ENCODE measurements around the gene CLPX. TPM values are rescaled to one million over a fixed set of nuclear protein-coding genes. Genes with fewer than 3 reads are reported as not detected.

The CLPX gene
- total and polyA plus RNA-seq, 9 donors: 30.0 to 45.9 (median 39.9) TPM

GRCh38 chr15:65208647-65209046 lies 23.5 kb upstream of the CLPX start:
- no peak for DNase-seq
- peaks cover 2% of the 10 kb centered on the region for H3K27me3 ChIP-seq (ENCODE audit: control insufficient read depth, insufficient read depth, low read length)
- no peaks in the 10 kb centered on the region for H3K36me3 ChIP-seq (ENCODE audit: control insufficient read depth, insufficient read depth, low read length)
- H3K4me3 ChIP-seq (ENCODE audit: low read length): no peak overlapping the region
- no peaks in the 10 kb centered on the region for H3K9me3 ChIP-seq (replicated peaks; ENCODE audit: control insufficient read depth, low read depth, low read length)
- H3K27ac ChIP-seq (ENCODE audit: low read length): no peak overlapping the region
- 80% methylated on average over 1 of the region's 2 CpGs for WGBS (ENCODE audit: insufficient coverage)
- H3K4me1 ChIP-seq (ENCODE audit: control insufficient read depth, insufficient read depth, low read length): peaks cover 52% of the 10 kb centered on the region

DNA sequence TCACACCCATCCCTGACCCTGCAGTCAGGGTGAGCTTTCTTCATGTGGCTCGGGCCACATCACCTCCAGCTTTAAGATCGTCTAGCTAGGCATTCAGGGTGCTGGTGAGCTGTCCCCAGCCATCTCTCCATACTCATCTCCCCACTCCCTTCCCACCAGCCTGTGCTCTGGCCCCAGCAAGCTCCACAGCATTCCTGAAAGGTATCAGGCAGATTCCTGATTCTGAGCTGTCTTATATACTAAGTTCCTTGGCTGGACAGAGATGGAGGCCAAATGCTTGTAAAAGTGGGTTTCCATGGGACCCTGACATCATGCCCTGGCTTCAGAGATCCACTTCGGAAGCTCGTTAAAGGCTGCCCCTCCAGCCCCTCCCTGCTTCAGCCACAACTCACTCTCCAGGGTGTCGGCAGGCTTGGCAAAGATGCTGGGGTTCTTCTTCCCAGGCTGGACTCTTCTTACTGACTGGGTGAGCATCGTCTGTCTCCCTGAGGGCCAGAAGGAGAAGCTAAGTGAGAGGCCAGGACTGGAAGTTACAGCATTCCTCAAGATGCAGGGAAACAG lies 22.2 kb upstream of the CLPX start:
- no peaks in the 10 kb centered on the region for H3K36me3 ChIP-seq (ENCODE audit: control insufficient read depth, insufficient read depth, low read length)
- H3K27me3 ChIP-seq (ENCODE audit: control insufficient read depth, insufficient read depth, low read length): peaks cover 2% of the 10 kb centered on the region
- WGBS (ENCODE audit: insufficient coverage): 41% methylated on average over 3 of the region's 6 CpGs
- no peak overlapping the region for H3K27ac ChIP-seq (ENCODE audit: low read length)
- peaks cover 51% of the 10 kb centered on the region for H3K4me1 ChIP-seq (ENCODE audit: control insufficient read depth, insufficient read depth, low read length)
- peak; percentile 65 for DNase-seq
- no peaks in the 10 kb centered on the region for H3K9me3 ChIP-seq (replicated peaks; ENCODE audit: control insufficient read depth, low read depth, low read length)
- no peak overlapping the region for H3K4me3 ChIP-seq (ENCODE audit: low read length)

DNA sequence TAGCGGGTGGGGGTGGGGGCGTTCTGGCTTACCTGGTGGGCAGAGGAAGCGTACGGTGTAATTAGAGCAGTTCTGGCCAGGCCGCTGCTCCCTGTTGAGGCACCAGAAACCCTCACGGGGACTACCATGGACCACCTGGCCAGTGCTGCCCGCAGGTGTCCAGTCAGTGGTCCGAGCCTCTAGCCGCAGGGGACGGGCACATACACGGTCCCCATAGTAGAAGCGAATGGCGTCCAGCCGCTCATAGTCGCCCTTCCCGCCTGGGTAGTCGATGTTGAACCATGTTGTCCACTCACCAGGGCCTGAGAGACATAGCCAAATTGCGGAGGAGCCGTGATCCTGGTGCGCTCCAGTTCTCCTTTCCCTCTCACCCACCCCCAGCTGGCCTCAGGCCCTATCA lies 21.6 kb upstream of the CLPX start:
- H3K27me3 ChIP-seq (ENCODE audit: control insufficient read depth, insufficient read depth, low read length): peaks cover 2% of the 10 kb centered on the region
- WGBS (ENCODE audit: insufficient coverage): 96% methylated on average over 20 of the region's 20 CpGs
- peaks cover 45% of the 10 kb centered on the region for H3K4me1 ChIP-seq (ENCODE audit: control insufficient read depth, insufficient read depth, low read length)
- H3K27ac ChIP-seq (ENCODE audit: low read length): no peak overlapping the region
- H3K9me3 ChIP-seq (replicated peaks; ENCODE audit: control insufficient read depth, low read depth, low read length): no peaks in the 10 kb centered on the region
- peaks cover 4% of the 10 kb centered on the region for H3K36me3 ChIP-seq (ENCODE audit: control insufficient read depth, insufficient read depth, low read length)
- DNase-seq: no peak
- no peak overlapping the region for H3K4me3 ChIP-seq (ENCODE audit: low read length)

DNA sequence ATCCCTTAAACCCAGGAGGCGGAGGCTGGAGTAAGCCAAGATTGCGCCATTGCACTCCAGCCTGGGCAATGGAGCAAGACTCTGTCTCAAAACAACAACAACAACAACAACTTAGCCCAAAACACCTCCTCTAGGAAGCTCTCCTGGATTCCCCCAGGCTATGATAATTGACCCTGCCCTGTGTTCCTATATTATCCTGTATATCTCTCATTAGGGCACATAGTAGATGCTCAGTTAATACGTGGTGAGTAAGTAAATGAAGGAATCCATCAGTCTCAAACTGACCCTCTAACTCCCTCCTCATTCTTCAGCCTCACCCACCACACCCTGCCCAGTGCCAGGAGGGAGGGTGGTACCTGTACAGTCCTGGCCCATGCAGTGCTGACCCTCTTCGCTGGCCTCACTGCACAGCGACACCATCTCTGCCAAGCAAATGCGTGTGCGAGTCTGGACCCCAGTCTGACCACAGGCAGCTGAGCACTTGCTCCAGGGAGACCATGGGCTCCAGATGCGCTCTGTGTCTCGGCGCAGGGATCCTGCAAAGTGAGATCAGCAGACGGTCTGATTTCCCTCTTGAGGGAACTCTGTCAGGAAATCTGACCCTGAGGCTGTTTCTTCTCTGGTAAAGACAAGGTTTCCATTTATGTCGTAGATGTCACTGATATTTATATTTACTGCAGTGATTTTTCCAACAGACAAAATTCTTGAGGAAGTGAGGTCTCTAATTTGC lies 20.0 kb upstream of the CLPX start:
- H3K36me3 ChIP-seq (ENCODE audit: control insufficient read depth, insufficient read depth, low read length): peaks cover 5% of the 10 kb centered on the region
- DNase-seq: peak; percentile 64
- H3K4me3 ChIP-seq (ENCODE audit: low read length): no peak overlapping the region
- no peak overlapping the region for H3K27ac ChIP-seq (ENCODE audit: low read length)
- peaks cover 2% of the 10 kb centered on the region for H3K27me3 ChIP-seq (ENCODE audit: control insufficient read depth, insufficient read depth, low read length)
- H3K9me3 ChIP-seq (replicated peaks; ENCODE audit: control insufficient read depth, low read depth, low read length): no peaks in the 10 kb centered on the region
- peaks cover 28% of the 10 kb centered on the region for H3K4me1 ChIP-seq (ENCODE audit: control insufficient read depth, insufficient read depth, low read length)
- WGBS (ENCODE audit: insufficient coverage): 60% methylated on average over 10 of the region's 12 CpGs

- Histone ChIP-seq H3K36me3 (ENCODE audit: control insufficient read depth, insufficient read depth, low read length) (peaks cover 5% of the 10 kb centered on the region), H3K27ac (ENCODE audit: low read length) (no peak overlapping the region), H3K9me3 (replicated peaks; ENCODE audit: control insufficient read depth, low read depth, low read length) (no peaks in the 10 kb centered on the region), H3K27me3 (ENCODE audit: control insufficient read depth, insufficient read depth, low read length) (peaks cover 2% of the 10 kb centered on the region), H3K4me1 (ENCODE audit: control insufficient read depth, insufficient read depth, low read length) (peaks cover 21% of the 10 kb centered on the region), H3K4me3 (ENCODE audit: low read length) (no peak overlapping the region)
- no peak for DNase-seq
- 88% methylated on average over 4 of the region's 6 CpGs for WGBS (ENCODE audit: insufficient coverage)
Measured at GRCh38 chr15:65204236-65204930, 19.2 kb upstream of the CLPX start.

- no peak overlapping the region for H3K27ac ChIP-seq (ENCODE audit: low read length)
- no peaks in the 10 kb centered on the region for H3K27me3 ChIP-seq (ENCODE audit: control insufficient read depth, insufficient read depth, low read length)
- H3K4me3 ChIP-seq (ENCODE audit: low read length): no peak overlapping the region
- H3K4me1 ChIP-seq (ENCODE audit: control insufficient read depth, insufficient read depth, low read length): peaks cover 6% of the 10 kb centered on the region
- peaks cover 11% of the 10 kb centered on the region for H3K36me3 ChIP-seq (ENCODE audit: control insufficient read depth, insufficient read depth, low read length)
- DNase-seq: no peak
- no peaks in the 10 kb centered on the region for H3K9me3 ChIP-seq (replicated peaks; ENCODE audit: control insufficient read depth, low read depth, low read length)
- WGBS (ENCODE audit: insufficient coverage): 89% methylated on average over 1 of the region's 1 CpG
Measured at GRCh38 chr15:65201918-65202317, 16.8 kb upstream of the CLPX start.

DNA sequence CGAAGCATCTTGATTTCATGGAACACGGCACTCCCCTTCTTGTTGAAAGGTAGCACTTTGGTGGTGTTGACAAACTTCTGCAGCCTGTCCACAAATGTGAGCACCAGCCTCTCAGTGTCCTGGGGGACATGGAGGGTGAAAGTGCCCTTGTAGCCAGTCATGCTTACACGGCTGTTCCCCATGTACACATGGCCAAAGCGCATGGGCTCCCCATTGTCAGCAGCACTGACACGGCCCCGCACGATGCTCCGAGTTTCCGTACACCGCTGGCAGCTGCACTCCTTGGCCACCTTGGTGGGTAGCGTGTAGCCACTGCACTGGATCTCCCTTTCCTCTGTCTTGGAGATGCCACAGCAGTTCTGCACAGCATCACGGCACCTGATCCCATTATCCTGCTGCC lies 13.4 kb upstream of the CLPX start:
- H3K4me3 ChIP-seq (ENCODE audit: low read length): no peak overlapping the region
- H3K9me3 ChIP-seq (replicated peaks; ENCODE audit: control insufficient read depth, low read depth, low read length): no peaks in the 10 kb centered on the region
- 97% methylated on average over 10 of the region's 12 CpGs for WGBS (ENCODE audit: insufficient coverage)
- no peaks in the 10 kb centered on the region for H3K27me3 ChIP-seq (ENCODE audit: control insufficient read depth, insufficient read depth, low read length)
- DNase-seq: no peak
- peaks cover 11% of the 10 kb centered on the region for H3K36me3 ChIP-seq (ENCODE audit: control insufficient read depth, insufficient read depth, low read length)
- H3K4me1 ChIP-seq (ENCODE audit: control insufficient read depth, insufficient read depth, low read length): peaks cover 19% of the 10 kb centered on the region
- no peak overlapping the region for H3K27ac ChIP-seq (ENCODE audit: low read length)

- H3K9me3 ChIP-seq (replicated peaks; ENCODE audit: control insufficient read depth, low read depth, low read length): no peaks in the 10 kb centered on the region
- no peaks in the 10 kb centered on the region for H3K27me3 ChIP-seq (ENCODE audit: control insufficient read depth, insufficient read depth, low read length)
- DNase-seq: no peak
- H3K4me1 ChIP-seq (ENCODE audit: control insufficient read depth, insufficient read depth, low read length): peaks cover 19% of the 10 kb centered on the region
- peaks cover 11% of the 10 kb centered on the region for H3K36me3 ChIP-seq (ENCODE audit: control insufficient read depth, insufficient read depth, low read length)
- H3K27ac ChIP-seq (ENCODE audit: low read length): peak overlapping the region; percentile 13
- no peak overlapping the region for H3K4me3 ChIP-seq (ENCODE audit: low read length)
- 98% methylated on average over 8 of the region's 8 CpGs for WGBS (ENCODE audit: insufficient coverage)
Measured at GRCh38 chr15:65197337-65197645, 12.1 kb upstream of the CLPX start.

- DNase-seq: no peak
- Histone ChIP-seq H3K4me3 (ENCODE audit: low read length) (no peak overlapping the region), H3K27ac (ENCODE audit: low read length) (peak overlapping the region; percentile 87), H3K9me3 (replicated peaks; ENCODE audit: control insufficient read depth, low read depth, low read length) (no peaks in the 10 kb centered on the region), H3K4me1 (ENCODE audit: control insufficient read depth, insufficient read depth, low read length) (peaks cover 19% of the 10 kb centered on the region), H3K36me3 (ENCODE audit: control insufficient read depth, insufficient read depth, low read length) (peaks cover 7% of the 10 kb centered on the region), H3K27me3 (ENCODE audit: control insufficient read depth, insufficient read depth, low read length) (no peaks in the 10 kb centered on the region)
- 97% methylated on average over 14 of the region's 19 CpGs for WGBS (ENCODE audit: insufficient coverage)
Measured at GRCh38 chr15:65196637-65197336, 11.6 kb upstream of the CLPX start.

GRCh38 chr15:65195548-65195923 lies 10.4 kb upstream of the CLPX start:
- WGBS (ENCODE audit: insufficient coverage): 9% methylated on average over 5 of the region's 5 CpGs
- Histone ChIP-seq H3K4me3 (ENCODE audit: low read length) (no peak overlapping the region), H3K4me1 (ENCODE audit: control insufficient read depth, insufficient read depth, low read length) (peaks cover 19% of the 10 kb centered on the region), H3K27me3 (ENCODE audit: control insufficient read depth, insufficient read depth, low read length) (no peaks in the 10 kb centered on the region), H3K36me3 (ENCODE audit: control insufficient read depth, insufficient read depth, low read length) (peaks cover 6% of the 10 kb centered on the region), H3K9me3 (replicated peaks; ENCODE audit: control insufficient read depth, low read depth, low read length) (no peaks in the 10 kb centered on the region), H3K27ac (ENCODE audit: low read length) (peak overlapping the region; percentile 87)
- peak; percentile 98 for DNase-seq
